Osteoblast (primary cell): Measurements from ENCODE around the gene MON2. TPM values are rescaled to one million over a fixed set of nuclear protein-coding genes. Genes with fewer than 3 reads are reported as not detected.

Experiments used
- DNase-seq: peaks from one replicate; pipeline ENCODE4 v3.0.0; 2011; ENCODE audit warnings: low spot score, mixed read lengths; ENCODE audit not compliant: insufficient read length; ENCODE audit errors: missing footprints
- H2AFZ ChIP-seq: 2 replicates; pipeline ENCODE4 v1.6.0; 2011; ENCODE audit warnings: mild to moderate bottlenecking, low read length
- H3K27ac ChIP-seq: 2 replicates; pipeline ENCODE4 v1.5.1; 2011; ENCODE audit warnings: mild to moderate bottlenecking, low read depth, low read length, moderate library complexity
- H3K27me3 ChIP-seq: 2 replicates; pipeline ENCODE4 v1.6.0; 2012; ENCODE audit warnings: mild to moderate bottlenecking, control low read depth, inconsistent platforms, low read length, moderate library complexity; ENCODE audit not compliant: insufficient read depth
- H3K36me3 ChIP-seq: 2 replicates; pipeline ENCODE4 v1.5.1; 2011; ENCODE audit warnings: mild to moderate bottlenecking, low read length, control low read depth, moderate library complexity; ENCODE audit not compliant: insufficient read depth
- H3K4me1 ChIP-seq: 2 replicates; pipeline ENCODE4 v1.5.1; 2011; ENCODE audit warnings: mild to moderate bottlenecking, low read length, control low read depth, moderate library complexity; ENCODE audit not compliant: insufficient read depth
- H3K4me2 ChIP-seq: 2 replicates; pipeline ENCODE4 v1.6.0; 2011; ENCODE audit warnings: mild to moderate bottlenecking, low read length; ENCODE audit not compliant: insufficient read depth
- H3K4me3 ChIP-seq: fragments of 200-600 bp; sonication (generic); 3 replicates; pipeline ENCODE4 v1.5.1; 2012; ENCODE audit warnings: mild to moderate bottlenecking, low read length, inconsistent platforms; ENCODE audit not compliant: insufficient read depth
- H3K79me2 ChIP-seq: 2 replicates; pipeline ENCODE4 v1.6.0; 2012; ENCODE audit warnings: mild to moderate bottlenecking, low read length, control low read depth, inconsistent platforms; ENCODE audit not compliant: insufficient read depth
- H3K9me3 ChIP-seq: 2 replicates; pipeline ENCODE4 v1.5.1; 2011; ENCODE audit warnings: low read depth, low read length, control low read depth
- H4K20me1 ChIP-seq: 2 replicates; pipeline ENCODE4 v1.6.0; 2012; ENCODE audit warnings: mild to moderate bottlenecking, low read length, control low read depth; ENCODE audit not compliant: insufficient read depth
- CTCF ChIP-seq: IDR thresholded peaks from 2 replicates; pipeline ENCODE4 v1.5.1; 2011; ENCODE audit warnings: mild to moderate bottlenecking, low read depth, low read length, moderate library complexity; ENCODE audit errors: extremely low read depth
- total RNA-seq: library from RNA; depleted of rRNA; stranded (reverse); fragments of >200 nt; gene quantifications from 2 replicates; pipeline ENCODE4 v1.2.3, GENCODE V29; 2012

The MON2 gene
- total RNA-seq, 1 donor: 63.0 TPM

GRCh38 chr12:62635649-62636048, 169.0 kb downstream of the MON2 start:
- no peak for TF ChIP-seq CTCF
- no peaks in the 10 kb centered on the region for H3K9me3 ChIP-seq

GRCh38 chr12:62637679-62638078, 171.1 kb downstream of the MON2 start:
- Histone ChIP-seq H3K27me3 (no peaks in the 10 kb centered on the region), H3K4me3 (no peak overlapping the region), H3K9me3 (no peaks in the 10 kb centered on the region), H3K4me1 (peaks cover 23% of the 10 kb centered on the region), H4K20me1 (no peaks in the 10 kb centered on the region), H3K79me2 (no peaks in the 10 kb centered on the region), H3K36me3 (no peaks in the 10 kb centered on the region), H3K4me2 (no peak overlapping the region), H2AFZ (no peak overlapping the region), H3K27ac (no peak overlapping the region)
- no peak for DNase-seq
- TF ChIP-seq CTCF: no peak

More at GRCh38 chr12:62635649-62636048, 169.0 kb downstream of the MON2 start:
- Histone ChIP-seq H3K4me1 (peaks cover 30% of the 10 kb centered on the region), H3K27me3 (no peaks in the 10 kb centered on the region), H3K36me3 (no peaks in the 10 kb centered on the region), H3K27ac (no peak overlapping the region), H2AFZ (no peak overlapping the region), H3K79me2 (no peaks in the 10 kb centered on the region), H4K20me1 (no peaks in the 10 kb centered on the region), H3K4me2 (no peak overlapping the region), H3K4me3 (no peak overlapping the region)
- no peak for DNase-seq

GRCh38 chr12:62640910-62641448, 174.4 kb downstream of the MON2 start:
- no peak for TF ChIP-seq CTCF
- Histone ChIP-seq H2AFZ (no peak overlapping the region), H3K36me3 (no peaks in the 10 kb centered on the region), H3K27ac (peak overlapping the region; percentile 34), H3K4me1 (peaks cover 14% of the 10 kb centered on the region), H3K9me3 (no peaks in the 10 kb centered on the region), H3K4me2 (no peak overlapping the region), H3K79me2 (no peaks in the 10 kb centered on the region), H4K20me1 (no peaks in the 10 kb centered on the region), H3K27me3 (no peaks in the 10 kb centered on the region), H3K4me3 (no peak overlapping the region)
- no peak for DNase-seq

GRCh38 chr12:62642486-62642885, 175.9 kb downstream of the MON2 start:
- no peaks in the 10 kb centered on the region for H3K36me3 ChIP-seq
- H3K4me1 ChIP-seq: peaks cover 16% of the 10 kb centered on the region
- H3K27me3 ChIP-seq: no peaks in the 10 kb centered on the region
- no peaks in the 10 kb centered on the region for H4K20me1 ChIP-seq
- TF ChIP-seq CTCF: no peak
- DNase-seq: no peak
- no peak overlapping the region for H3K27ac ChIP-seq
- no peak overlapping the region for H3K4me3 ChIP-seq
- H2AFZ ChIP-seq: no peak overlapping the region
- H3K79me2 ChIP-seq: no peaks in the 10 kb centered on the region
- no peaks in the 10 kb centered on the region for H3K9me3 ChIP-seq
- H3K4me2 ChIP-seq: no peak overlapping the region
